OCI-LY3 (cell line): Measurements from ENCODE around the gene MIER3.

Source experiments
- CTCF ChIP-seq: fragments of 200-600, 300-600 bp; sonication (generic); IDR thresholded peaks from 2 replicates; pipeline ENCODE4 v1.5.1; 2014; ENCODE audit warnings: antibody characterized with exemption, low read length, low read depth
- EZH2phosphoT487 ChIP-seq: fragments of 200-600 bp; shearing (Covaris generic); IDR thresholded peaks from 2 replicates; pipeline ENCODE4 v1.6.1; 2018; ENCODE audit warnings: antibody characterized with exemption, mixed run types, low read depth

GRCh38 chr5:56954262-56954661 lies 2.3 kb upstream of the MIER3 start:
- no peak for TF ChIP-seq CTCF
- no peak for TF ChIP-seq EZH2phosphoT487
